Fibroblast of skin of left quadriceps (primary cell): ENCODE measurements around the gene WDR87.
"Not testable (repeated sequence)": the region's sequence is repeated elsewhere in the genome, so short reads cannot be mapped to it uniquely, and the experiment has no call there.

Experiments
- DNase-seq, 2 experiments: peaks; one replicate each; pipeline ENCODE4 v3.0.0-alpha.2; 2013; ENCODE audit warnings: low read depth in 2 of 2

Gene WDR87

DNA sequence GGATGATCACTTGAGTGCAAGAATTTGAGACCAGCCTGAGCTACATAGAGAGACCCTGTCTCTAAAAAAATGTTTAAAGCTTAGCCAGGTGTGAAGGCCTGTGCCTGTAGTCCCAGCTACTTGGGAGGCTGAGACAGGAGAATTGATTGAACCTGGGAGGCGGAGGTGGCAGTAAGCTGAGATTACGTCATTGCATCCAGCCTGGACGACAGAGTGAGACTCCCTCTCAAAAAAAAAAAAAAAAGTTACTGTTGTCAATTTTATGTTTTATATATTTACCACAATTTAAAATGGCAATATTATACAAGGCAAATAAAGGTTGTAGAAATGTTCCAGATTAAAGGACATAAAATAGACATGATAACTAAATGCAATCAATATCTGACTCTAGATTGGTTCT, 29.2 kb downstream of the WDR87 start:
- no peak for DNase-seq

- no peak for DNase-seq
Observed at GRCh38 chr19:37876032-37876431, 30.4 kb downstream of the WDR87 start.

DNA sequence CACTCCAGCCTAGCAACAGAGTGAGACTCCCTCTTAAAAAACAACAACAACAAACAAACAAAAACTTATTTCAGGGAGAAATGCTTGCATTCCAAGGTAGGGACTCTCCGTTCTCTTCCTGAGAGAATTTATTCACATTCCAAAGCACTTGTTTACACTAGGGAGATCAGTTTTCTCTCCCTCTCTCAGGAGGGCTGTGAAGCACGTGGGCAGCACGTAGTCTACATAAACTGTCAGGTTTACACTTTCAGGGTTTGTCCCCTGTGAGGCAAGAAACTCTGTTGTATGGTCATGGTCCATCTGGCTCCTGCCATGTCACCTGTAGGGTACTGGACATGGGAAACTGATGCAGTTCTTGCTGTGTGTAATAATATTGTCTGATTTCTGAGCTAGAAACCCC, 31.6 kb downstream of the WDR87 start:
- DNase-seq: no peak

- DNase-seq: no peak
Observed at GRCh38 chr19:37872383-37872782, 34.0 kb downstream of the WDR87 start.

- no peak for DNase-seq
Observed at GRCh38 chr19:37869766-37870340, 36.5 kb downstream of the WDR87 start.

DNA sequence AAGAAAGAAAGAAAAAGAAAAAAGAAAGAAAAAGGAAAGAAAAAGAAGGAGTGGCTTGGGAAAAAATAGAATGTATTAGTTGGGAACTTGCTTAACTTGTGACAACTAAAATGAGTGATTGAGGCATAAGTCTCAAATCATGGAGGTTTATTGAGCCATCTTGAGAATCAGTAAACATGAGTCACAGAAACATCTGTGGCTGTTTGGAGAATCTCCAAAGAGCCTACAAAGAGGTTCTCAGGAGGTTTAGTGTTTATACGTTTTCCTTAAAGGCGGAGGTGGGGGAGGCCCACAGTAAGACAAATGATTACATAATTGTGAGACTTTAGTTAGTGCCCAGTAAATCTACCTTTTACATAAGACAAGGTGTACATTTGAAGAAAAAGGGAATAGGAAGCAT, 38.6 kb downstream of the WDR87 start:
- DNase-seq: no peak

DNA sequence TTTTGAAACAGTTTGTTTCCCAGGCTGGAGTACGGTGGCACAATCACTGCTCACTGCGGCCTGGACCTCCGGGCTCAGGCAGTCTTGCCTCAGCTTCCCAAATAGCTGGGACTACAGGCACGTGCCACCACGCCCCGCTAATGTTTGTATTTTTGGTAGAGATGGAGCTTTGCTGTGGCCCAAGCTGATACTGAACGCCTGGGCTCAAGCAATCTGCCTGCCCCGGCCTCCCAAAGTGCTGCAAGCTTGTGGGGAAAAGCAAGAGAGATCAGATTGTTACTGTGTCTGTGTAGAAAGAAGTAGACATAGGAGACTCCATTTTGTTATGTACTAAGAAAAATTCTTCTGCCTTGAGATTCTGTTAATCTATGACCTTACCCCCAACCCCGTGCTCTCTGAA, 40.5 kb downstream of the WDR87 start:
- not testable (repeated sequence) for DNase-seq

DNA sequence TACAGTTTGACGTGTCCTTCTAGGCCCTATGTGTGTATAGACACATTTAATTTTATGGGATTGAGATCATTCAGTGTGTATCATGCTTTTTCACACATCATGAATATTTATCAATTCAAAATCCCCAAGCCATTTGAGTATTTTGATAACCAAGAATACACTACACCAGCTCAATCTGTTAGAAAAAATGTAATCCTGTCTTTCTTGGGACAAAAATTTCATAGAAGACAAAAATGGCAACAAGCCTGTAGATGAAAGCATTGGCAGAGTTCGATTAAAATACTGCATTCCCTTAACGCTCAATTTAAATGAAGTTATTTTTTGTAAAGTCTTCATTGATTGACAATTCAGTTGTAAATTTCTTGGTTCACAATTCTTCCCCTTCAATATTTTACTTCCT, 41.9 kb downstream of the WDR87 start:
- no peak for DNase-seq

DNA sequence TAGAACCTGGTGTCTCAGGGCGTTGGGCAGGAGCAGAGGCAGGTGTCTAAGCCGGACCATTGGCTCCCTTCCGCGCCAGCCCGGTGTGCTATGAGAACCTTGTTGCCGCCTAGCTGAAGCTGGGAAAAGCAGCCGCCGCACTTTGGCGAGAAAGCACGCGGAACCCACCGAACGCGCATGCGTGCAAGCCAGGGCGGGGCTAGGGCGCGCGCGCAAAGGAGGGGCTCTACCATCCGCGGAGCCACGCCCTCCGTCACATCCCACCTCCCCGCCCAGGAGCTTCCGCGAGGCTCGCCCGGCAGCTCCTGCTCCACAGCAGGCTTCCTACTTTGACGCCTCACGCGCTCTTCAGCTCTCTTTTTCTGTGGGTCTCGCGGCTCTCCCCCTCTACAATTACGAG, 51.3 kb downstream of the WDR87 start:
- no peak for DNase-seq

DNA sequence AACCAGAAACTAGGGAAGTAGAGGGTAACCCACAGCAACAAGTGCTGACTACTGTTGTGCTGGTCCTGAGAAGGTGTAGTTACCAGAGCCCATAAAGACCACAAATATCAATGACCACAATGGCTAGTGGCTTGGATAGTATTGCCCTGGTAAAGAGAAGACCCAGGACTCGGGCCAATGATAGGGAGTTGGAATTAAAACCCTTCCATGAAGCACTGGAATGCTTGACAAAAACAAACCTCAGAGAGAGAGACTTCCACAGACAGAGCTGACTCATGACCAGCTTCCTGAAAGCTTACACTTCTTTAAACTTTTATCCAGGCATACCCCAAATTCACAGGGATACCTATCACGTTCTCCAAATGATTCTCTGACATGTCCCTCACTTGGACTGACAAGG, 60.5 kb downstream of the WDR87 start:
- DNase-seq: no peak
